GM18498 (cell line): ENCODE measurements around the gene CXCL16.
"Not testable (repeated sequence)": the region's sequence is repeated elsewhere in the genome, so short reads cannot be mapped to it uniquely, and the experiment has no call there.

ENCODE experiments used
- ATAC-seq: cut with Tn5 transposase; IDR thresholded peaks from one replicate; pipeline ENCODE4 v1.9.1; 2021; ENCODE audit warnings: mild to moderate bottlenecking, moderate library complexity; ENCODE audit not compliant: unreplicated experiment

Gene CXCL16

DNA sequence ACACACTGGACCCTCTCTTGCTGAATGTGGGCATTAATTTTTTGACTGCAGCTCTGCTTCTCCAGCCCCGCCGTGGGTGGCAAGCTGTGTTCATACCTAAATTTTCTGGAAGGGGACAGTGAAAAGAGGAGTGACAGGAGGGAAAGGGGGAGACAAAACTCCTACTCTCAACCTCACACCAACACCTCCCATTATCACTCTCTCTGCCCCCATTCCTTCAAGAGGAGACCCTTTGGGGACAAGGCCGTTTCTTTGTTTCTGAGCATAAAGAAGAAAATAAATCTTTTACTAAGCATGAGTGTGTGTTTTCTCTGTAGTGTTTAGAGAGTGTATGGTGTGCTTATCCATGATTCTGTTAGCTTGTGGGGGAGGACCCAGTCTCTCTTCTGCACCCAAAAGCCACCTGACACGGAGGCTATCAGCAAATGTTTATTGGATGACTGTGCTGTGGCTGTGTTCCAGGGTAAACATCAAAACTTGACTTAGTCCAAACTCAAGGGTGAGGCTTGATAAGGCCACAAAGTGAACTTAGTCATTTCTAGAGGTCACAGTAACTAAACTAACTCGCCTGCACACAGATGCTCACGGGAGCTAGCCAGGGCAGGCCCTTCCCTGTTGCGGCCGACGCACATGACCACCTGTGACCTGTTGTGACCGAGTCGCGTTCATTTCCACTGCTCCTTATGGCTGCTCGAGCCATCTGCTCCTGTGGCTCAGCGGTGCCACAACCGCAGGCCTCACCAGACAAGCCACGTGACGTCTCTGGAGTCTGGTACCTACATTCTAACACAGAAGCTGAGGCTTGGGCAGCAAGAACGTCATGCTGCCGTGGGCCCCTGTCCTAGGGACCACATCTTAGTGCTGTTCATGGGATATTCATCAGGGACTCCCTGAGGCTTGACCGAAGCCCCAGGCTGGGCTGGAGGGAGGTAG is 18.3 kb downstream of the CXCL16 start:
- ATAC-seq, result no peak

DNA sequence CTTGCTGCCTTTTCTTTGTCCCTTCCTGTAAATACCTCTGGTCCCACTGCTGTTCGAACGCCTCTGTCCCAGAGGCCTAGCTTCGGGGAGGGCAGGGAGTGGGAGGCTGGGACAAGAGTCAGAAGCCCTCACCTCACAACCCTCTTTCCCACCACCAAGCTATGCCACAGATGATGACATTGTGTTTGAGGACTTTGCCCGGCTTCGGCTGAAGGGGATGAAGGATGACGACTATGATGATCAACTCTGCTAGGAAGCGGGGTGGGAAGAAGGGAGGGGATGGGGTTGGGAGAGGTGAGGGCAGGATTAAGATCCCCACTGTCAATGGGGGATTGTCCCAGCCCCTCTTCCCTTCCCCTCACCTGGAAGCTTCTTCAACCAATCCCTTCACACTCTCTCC is 18.9 kb downstream of the CXCL16 start:
- no peak for ATAC-seq

DNA sequence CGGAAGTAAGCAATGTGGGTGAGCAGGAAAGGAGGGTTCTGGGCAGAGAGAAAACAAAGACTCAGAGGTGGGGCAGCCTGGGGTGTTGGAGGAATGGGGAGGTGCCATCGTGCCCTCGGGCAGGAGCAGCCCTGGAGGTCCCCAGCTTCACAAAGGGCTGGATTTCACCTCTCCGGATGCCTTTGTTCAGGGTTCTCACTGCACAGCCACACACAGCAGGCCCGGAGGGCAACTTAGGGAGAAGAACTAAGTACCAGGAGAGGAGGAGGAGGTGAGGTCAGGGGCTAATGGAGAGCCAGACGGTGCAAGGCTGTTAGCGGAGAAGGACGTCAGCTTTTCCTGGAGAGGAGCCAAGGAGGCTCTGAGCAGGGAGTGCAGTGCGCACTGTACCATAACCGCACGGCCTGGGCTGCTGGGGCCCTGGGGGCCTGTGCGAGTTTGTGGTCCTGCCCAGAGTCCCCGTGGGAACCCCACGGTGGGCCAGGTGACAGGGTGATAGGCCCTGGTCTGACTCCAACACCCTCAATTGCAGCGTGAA is 20.0 kb downstream of the CXCL16 start:
- no peak for ATAC-seq

DNA sequence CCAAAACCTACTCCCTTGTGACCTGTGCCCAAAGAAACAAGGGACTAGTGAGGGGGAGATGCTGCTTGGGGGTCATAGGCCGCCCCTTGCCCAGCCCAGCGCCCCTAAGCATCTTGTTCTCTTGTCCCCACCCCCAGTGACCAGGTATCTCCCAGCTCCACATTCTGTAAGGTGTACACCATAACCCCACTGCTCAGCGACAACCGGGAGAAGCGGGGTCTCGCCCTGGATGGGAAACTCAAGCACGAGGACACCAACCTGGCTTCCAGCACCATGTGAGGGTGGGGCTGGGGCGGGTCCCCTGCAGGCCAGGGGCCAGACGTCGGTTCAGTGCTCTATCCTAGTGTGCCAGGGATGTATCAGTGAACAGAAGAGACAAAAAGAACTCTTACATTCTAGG is 20.6 kb downstream of the CXCL16 start:
- ATAC-seq, result no peak

DNA sequence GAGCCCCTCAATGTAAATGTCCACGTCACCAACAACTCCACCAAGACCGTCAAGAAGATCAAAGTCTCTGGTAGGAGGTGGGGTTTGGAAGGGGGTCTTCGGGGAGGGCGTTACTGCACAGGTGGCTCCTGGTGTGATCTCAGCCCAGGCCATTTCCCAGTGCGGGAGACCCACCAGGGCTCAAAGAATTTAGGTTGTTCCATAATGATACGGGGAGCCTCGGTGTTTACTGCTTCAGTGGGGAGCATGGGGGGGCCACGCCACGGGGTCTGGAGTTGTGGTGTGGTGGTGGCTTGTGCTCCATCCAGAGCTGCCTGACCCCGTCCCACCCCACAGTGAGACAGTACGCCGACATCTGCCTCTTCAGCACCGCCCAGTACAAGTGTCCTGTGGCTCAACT is 21.5 kb downstream of the CXCL16 start:
- no peak for ATAC-seq

DNA sequence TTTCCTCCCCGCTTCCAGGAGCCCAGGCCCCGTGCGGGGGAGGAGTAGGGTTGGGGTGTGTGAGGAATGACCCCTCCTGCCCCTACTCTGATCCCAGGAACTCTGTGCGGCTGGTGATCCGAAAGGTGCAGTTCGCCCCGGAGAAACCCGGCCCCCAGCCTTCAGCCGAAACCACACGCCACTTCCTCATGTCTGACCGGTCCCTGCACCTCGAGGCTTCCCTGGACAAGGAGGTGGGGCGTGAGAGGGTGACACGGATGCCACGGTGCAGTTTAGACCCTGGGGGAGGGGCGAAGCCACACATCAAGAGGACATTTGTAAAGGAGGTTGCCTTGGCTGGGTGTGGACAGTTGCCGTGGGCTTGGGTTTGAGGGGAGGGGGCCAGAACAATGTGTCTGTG is 21.9 kb downstream of the CXCL16 start:
- ATAC-seq, result no peak

DNA sequence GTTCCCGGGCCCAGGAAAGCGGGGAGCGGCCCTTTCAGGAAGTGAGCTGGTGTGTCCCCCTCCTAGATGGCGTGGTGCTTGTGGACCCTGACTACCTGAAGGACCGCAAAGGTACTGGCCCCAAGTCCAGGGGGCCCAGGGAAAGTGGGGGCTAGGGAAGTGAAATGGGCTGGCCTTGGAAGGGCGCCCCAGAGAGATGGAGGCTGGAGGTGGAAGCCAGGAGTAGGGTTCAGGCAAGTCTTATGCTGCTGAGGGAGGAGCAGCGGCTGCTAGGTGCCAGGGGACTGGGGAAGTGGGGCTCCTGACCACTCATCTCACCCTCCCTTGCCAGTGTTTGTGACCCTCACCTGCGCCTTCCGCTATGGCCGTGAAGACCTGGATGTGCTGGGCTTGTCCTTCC is 23.6 kb downstream of the CXCL16 start:
- ATAC-seq, result no peak

DNA sequence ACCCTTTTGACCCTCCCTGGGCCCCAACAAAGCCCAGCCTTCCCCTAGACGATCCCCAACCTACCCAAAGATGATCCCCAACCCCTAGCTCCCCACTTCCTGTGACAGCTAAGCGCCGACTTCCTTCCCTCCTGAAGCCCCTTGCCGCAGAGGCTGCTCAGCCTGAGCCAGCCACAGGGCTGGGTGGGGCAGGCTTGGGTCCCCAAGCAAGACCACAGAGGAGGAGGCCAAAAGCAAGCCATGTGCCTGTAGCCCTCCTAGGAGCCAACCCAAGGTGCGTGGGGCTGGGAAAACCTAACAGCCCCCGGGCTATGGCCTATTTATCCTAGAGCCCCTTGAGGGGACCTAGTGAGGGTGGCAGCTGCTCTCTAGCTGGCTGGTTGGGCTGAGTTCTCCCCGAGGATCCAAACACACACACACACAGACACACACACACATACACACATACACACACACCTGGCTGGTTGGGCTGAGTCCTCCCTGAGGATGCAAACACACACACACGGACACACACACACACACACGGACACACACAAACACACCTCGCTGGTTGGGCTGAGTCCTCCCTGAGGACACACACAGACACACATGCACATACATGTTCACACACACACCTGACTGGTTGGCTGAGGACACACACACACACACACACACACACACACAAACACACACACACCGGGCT is 24.5 kb downstream of the CXCL16 start:
- ATAC-seq, result no peak

DNA sequence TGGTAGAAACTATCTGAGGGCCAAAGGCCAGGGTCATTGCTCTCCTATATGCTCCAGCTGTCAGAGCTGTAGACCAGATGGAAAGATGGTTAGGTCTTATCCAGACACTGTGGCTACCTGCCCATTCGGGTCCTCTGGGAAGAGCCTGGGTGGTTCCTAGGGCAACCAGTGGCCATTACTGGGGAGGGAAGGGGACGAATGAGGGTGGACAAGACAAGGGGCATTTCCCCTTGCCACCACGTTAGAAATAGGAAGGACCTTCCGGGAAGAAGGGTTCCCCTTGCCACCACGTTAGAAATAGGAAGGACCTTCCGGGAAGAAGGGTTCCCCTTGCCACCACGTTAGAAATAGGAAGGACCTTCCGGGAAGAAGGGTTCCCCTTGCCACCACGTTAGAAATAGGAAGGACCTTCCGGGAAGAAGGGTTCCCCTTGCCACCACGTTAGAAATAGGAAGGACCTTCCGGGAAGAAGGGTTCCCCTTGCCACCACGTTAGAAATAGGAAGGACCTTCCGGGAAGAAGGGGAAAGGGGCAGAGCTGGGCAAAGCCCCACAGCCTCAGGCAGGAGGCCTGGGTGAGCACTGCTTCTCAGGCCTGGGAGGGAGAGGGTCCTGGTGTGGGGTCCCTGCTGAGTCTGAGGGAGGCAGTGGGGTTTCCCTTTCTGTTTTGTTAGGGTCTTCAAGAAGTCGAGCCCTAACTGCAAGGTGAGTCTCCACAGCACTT is 25.2 kb downstream of the CXCL16 start:
- not testable (repeated sequence) for ATAC-seq

DNA sequence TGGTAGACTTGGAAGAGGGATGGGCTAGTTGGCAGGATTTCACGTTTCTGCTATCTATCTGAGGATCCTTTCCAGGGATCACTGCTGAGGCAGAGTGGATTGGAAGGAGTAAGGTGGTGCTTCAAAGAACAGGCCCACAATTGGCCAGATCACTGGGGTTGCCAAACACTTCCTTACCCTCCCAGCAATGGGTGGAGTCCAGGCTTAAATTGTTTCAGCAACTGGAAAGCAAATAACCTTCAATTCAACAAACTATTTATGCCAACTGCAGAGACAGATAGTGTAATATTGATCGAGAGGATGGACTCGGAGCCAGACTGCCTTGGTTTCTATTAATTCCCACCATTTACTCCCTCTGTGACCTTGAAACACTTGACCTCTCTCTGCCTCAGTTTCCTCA is 27.2 kb downstream of the CXCL16 start:
- ATAC-seq, result no peak

DNA sequence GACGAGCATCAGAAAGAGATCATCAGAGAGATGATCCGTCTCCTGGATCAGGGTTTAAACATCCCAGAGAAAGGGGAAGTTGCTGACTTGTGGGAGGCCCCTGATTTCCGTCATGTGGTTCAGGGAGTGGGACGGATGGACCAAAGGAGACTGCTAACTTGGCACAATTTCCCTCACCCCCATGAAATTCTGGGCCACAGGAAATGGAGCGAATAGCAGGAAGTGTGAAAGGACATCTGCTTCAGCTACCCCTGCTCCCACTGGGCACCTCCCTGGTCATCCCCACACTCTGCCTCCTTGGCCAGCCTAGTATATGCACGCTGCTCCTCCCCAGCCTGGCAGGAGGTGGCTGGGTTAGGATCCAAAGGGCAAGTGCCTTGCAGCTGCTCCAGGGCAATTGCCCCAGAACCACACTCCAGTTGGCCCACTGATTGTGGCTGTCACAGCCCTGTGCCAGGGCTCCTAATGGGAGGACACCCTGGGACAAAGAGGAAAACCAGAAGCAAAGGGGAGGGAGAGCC is 28.0 kb downstream of the CXCL16 start:
- no peak for ATAC-seq

DNA sequence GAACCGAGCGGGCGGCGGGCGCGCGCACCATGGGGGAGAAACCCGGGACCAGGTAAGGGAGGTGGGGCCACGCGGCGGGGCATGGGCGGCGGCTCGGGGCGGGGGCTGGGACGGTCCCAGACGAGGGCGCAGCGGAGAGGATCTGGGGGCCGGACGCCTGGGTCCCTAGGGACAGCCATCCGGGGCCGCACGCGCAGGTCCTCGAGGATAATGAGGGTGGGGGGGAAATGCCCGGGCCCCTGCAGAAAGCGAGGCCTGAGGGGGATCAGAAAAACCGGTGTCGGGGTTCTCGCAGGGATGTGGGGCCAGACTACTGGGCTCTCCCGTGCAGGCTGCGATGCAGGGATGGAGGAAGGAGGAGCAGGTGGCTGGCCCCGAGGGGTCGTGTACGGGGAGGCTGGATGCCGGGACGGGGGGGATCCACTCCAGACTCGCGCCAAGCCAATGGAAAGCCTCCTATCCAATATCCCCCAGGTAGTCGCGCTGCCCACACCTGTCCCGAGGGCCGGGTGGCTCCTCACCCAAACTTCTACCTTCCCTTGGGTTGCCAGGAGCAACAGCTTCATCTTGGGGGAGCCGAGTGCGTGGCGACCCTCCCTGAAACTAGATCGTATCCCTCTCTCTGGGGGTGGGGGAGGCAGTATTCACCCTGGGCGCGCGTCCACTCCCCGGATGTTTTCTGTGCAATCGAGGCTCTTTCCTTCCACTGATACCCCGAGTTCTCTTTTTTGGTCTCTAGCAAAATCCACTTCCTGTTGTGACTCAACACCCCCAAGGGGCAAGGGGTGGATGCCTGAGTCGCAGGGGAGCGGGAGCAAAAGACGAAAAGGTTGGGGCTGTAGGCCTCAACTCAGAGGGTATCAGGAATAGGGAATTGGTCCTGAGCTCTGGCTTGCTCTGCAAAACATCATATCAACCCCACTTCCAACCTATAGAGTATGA is 28.8 kb downstream of the CXCL16 start:
- ATAC-seq, result no peak

DNA sequence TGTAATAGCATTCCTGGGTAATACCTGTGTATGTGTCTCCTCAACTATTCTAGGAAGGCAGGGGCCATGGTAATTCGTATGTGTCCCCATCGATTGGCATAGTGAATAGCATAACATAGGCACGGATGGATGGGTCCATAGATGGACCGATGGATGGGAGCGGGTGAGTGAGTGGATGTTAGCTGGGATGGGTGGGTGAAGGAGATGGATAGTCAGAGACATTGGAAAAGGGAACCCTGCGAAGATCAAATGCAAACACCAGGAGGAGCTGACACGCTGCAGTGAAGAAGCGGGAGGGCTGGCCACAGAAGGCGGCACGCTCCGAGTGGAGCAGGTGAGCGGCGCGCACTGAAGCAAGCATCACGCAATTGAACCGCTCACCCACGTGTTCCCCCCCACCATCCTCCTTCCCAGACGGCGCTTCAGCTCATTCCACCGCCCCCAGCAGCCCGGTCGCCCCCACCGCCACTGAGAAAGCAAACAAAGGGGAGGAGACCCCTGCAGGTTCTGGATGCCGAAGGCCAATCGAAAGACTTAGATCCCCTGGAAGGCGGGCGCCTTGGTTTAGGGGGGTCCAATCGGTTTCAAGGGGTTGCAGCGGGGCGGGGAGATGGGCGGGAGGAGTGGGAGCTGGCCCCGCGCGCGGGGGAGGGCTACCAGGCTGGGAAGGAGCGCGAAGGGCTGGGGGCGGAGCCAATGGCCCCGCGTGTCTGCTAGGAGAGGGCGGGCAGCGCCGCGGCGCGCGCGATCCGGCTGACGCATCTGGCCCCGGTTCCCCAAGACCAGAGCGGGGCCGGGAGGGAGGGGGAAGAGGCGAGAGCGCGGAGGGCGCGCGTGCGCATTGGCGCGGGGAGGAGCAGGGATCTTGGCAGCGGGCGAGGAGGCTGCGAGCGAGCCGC is 29.7 kb downstream of the CXCL16 start, which contains the start of gene ARRB2:
Gene ARRB2, plus strand, starts transcription at position 839 of the 899 bp plus-strand sequence. CDS start 90 bp downstream, outside the sequence.
- peak; percentile 88 for ATAC-seq

DNA sequence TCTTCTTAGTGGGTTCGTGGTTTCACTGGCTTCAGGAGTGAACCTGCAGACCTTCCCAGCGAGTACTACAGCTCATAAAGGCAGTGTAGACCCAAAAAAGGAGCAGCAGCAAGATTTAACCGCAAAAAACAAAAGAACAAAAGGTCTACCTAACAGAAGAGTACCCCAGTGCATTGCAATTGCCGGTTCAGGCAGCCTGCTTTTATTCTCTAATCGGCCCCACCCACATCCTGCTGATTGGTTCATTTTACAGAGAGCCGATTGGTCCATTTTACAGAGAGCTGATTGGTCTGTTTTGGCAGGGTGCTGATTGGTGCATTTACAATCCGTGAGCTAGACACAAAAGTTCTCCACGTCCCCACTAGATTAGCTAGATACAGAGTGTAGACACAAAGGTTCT is 31.3 kb downstream of the CXCL16 start:
- ATAC-seq, result no peak

DNA sequence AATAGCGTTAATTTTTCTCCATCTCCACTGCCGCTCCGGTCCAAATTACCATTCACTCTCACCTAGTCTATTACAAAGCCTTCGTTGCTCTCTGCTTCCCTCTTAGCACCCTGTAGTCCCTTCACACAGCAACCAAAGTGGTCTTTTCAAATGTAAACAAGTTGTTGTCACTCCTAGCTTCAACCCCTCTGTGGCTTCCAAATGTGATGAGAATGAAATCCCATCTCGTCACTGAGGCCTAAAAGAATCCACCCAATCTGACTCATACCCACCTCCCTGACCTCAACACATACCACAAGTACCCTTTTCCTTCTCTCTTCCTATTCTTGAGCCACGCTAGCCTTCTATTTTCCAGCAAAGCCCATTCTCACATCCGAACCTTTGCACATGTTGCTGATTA is 33.6 kb downstream of the CXCL16 start:
- ATAC-seq, result no peak

DNA sequence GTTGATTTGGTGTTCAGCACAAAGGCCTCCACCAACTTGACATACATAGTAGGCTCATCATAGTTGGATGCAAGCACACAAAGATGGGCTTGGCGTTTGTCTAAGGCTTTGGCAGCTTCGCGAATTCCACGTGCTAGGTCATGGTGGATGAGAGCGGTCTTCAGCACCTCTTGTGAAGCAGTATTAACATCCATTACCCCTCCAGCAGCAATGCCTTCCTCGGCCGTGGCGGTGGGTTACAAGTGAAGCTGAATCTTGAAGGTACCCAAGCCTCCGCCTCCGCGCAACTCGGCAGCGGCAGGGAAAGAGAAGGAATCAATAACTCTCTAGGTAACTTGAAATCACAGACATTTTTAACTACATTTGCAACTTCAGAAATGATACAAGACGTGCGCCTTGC is 34.7 kb downstream of the CXCL16 start:
- no peak for ATAC-seq

DNA sequence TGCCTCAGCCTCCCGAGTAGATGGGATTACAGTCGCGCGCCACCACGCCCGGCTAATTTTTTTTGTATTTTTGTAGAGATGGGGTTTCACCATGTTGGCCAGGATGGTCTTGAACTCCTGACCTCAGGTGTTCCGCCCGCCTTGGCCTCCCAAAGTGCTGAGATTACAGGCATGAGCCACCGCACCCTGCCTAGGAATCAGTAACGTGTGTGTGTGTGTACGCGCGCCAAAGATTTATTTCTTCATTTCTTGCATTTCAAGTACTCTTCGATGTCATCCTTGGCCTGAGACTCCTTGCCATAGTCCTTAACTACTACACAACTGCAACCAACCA is 35.2 kb downstream of the CXCL16 start:
- ATAC-seq, result not testable (repeated sequence)

DNA sequence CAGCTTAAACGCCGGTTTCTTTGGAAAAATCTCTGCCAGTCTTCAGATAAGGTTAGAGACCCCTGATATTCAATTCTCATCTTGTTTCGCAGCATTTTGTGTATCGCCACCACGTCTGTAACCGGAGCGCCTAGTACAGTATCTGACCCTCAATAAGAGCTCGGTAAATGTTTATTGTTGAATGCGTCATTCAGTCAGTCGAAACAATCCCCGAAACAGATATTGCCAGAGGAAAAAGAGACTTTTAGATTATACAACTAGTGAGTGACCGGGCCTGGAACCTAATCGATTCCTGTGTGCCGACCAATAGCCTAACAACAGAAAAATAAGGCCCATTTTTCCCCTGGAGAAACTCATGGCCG is 36.4 kb downstream of the CXCL16 start:
- ATAC-seq, result no peak

DNA sequence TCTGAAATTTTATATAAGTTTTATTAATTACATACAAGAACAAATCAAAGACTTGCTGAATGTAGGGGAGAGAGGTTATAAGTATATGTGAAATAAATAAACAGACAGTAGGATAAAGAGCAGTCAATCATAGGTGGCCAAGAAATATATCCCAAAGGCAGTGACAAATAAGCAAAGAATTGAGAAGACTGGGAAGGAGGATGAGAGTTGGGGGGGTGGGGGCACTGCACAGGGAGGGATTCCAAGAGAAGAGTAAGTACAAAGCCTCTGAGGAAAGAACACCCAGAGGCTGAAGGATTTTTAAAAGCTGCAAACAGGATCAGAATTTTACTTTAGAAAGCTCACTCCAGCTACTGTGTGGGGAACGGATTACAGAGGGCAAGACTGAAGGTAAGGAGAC is 38.6 kb downstream of the CXCL16 start:
- ATAC-seq, result no peak
